ENCODE results near the gene FBLN2.

DNA sequence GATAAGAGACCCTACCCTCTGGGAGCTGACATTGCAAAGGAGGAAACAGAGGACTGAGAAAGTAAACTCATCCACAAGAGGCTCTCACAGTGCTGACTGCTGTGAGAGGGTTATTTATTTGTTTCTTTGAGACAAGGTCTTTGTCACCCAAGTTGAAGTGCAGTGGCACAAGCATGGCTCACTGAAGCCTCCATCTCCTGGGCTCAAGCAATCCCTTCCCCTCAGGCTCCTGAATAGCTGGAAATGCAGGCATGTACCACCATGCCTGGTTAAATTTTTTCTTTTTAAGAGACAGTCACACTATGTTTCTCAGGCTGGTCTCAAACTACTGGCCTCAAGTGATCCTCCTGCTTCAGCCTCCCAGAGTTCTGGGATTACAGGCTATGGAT lies 52.8 kb downstream of the FBLN2 start:
- TF ChIP-seq CTCF (IDR thresholded peaks at IDR 0.05), result no peak
- no peak for TF ChIP-seq ZFX (IDR thresholded peaks at IDR 0.05; ENCODE audit: borderline replicate concordance)

All from 22Rv1 (cell line).